ENCODE measurements around the gene FBLN5.

DNA sequence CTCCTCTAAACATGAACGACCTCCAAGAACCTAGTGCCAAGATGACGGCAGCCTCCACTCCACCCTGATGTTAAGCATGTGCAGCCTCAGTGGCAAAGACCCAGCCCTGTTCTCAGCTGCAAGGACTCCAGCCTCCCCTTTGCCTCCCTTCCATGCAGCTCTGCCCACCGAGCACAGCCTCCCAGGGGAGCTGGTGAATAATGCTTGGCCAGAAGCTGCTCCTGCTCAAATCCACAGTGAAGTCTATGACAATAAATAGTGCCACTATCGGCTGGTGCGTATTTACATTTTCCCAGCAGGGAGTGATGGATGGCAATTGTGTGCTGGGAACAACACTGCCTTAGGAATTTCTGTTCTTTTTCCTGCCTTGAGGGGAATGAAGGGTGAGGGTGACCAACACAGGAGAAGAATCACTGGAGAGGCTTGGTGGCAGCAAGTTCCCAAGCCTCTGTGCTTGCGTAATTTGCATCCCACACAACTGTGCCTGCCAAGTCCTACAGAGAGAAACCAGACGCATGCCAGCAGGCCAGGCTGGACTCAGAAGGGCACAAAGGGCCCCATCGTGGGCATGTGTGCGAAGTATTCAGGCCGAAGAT, 50.3 kb downstream of the FBLN5 start:
- TF ChIP-seq, protein P1, sequence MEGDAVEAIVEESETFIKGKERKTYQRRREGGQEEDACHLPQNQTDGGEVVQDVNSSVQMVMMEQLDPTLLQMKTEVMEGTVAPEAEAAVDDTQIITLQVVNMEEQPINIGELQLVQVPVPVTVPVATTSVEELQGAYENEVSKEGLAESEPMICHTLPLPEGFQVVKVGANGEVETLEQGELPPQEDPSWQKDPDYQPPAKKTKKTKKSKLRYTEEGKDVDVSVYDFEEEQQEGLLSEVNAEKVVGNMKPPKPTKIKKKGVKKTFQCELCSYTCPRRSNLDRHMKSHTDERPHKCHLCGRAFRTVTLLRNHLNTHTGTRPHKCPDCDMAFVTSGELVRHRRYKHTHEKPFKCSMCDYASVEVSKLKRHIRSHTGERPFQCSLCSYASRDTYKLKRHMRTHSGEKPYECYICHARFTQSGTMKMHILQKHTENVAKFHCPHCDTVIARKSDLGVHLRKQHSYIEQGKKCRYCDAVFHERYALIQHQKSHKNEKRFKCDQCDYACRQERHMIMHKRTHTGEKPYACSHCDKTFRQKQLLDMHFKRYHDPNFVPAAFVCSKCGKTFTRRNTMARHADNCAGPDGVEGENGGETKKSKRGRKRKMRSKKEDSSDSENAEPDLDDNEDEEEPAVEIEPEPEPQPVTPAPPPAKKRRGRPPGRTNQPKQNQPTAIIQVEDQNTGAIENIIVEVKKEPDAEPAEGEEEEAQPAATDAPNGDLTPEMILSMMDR (conservative IDR thresholded peaks at IDR 0.05; ENCODE audit: low read depth, low read length): no peak
- TF ChIP-seq POLR2A (IDR thresholded peaks at IDR 0.05; ENCODE audit: low read depth, low read length) (no peak), RAD21 (IDR thresholded peaks at IDR 0.05; ENCODE audit: low read length) (no peak), BHLHE40 (IDR thresholded peaks at IDR 0.05; ENCODE audit: low read depth, low read length) (0 out of 2 replicates have a peak, but pooled peaks have one; percentile 14), CEBPB (IDR thresholded peaks at IDR 0.05; ENCODE audit: low read depth, low read length) (peak; percentile 91), MXI1 (IDR thresholded peaks at IDR 0.05; ENCODE audit: borderline replicate concordance, low read depth, low read length) (no peak), FOS (IDR thresholded peaks at IDR 0.05; ENCODE audit: low read depth, low read length) (no peak), RCOR1 (IDR thresholded peaks at IDR 0.05; ENCODE audit: insufficient replicate concordance, low read length) (no peak), MAFK (IDR thresholded peaks at IDR 0.05; ENCODE audit: low read depth, low read length) (no peak), RFX5 (IDR thresholded peaks at IDR 0.05; ENCODE audit: low read depth, low read length) (no peak), NFE2L2 (IDR thresholded peaks at IDR 0.05; ENCODE audit: low read depth, low read length) (no peak)
- TF ChIP-seq, protein P2, sequence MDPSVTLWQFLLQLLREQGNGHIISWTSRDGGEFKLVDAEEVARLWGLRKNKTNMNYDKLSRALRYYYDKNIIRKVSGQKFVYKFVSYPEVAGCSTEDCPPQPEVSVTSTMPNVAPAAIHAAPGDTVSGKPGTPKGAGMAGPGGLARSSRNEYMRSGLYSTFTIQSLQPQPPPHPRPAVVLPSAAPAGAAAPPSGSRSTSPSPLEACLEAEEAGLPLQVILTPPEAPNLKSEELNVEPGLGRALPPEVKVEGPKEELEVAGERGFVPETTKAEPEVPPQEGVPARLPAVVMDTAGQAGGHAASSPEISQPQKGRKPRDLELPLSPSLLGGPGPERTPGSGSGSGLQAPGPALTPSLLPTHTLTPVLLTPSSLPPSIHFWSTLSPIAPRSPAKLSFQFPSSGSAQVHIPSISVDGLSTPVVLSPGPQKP (IDR thresholded peaks at IDR 0.05; ENCODE audit: borderline replicate concordance, low read depth, low read length): no peak
- TF ChIP-seq, protein P3, sequence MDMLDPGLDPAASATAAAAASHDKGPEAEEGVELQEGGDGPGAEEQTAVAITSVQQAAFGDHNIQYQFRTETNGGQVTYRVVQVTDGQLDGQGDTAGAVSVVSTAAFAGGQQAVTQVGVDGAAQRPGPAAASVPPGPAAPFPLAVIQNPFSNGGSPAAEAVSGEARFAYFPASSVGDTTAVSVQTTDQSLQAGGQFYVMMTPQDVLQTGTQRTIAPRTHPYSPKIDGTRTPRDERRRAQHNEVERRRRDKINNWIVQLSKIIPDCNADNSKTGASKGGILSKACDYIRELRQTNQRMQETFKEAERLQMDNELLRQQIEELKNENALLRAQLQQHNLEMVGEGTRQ (IDR thresholded peaks at IDR 0.05; ENCODE audit: low read depth, low read length): no peak

Measured in IMR-90 (cell line).